Measurements from ENCODE around the gene CEP104. TPM values are rescaled to one million over a fixed set of nuclear protein-coding genes. Genes with fewer than 3 reads are reported as not detected.

Gene CEP104
- total RNA-seq, 3 donors from 2014 or later = 24.0 to 33.8 (median 30.5) TPM

DNA sequence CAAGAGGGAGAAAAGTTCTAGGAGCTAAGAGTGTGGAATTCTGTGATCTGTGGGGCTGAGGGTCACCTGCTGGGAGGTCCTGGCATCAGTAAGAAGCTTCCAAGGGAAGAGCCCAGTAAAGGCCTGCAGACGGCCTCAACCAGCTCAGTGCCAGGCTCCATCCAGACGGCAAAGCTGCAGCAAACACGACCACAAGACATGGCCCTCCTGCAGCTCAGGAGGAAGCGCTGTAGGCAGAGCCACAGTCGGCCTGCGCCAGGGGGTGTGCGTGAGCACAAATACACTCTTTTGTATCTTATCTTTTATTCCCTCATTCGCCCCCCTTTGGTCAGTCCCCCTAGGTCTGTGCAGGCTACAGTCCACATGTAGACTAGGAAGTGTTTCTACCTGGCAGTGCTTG is 29.7 kb upstream of the CEP104 start:
- Histone ChIP-seq H3K9me3 (no peaks in the 10 kb centered on the region), H3K4me1 (no peaks in the 10 kb centered on the region), H3K27ac (no peak overlapping the region), H3K27me3 (no peaks in the 10 kb centered on the region), H3K36me3 (no peaks in the 10 kb centered on the region), H3K4me3 (no peak overlapping the region)
- no peak for DNase-seq (ENCODE audit: low spot score in 2 of 2)
- intact Hi-C loops (cut with DNase I; ENCODE audit: low total_unique reads) = no loop called here
- TF ChIP-seq, protein P1, sequence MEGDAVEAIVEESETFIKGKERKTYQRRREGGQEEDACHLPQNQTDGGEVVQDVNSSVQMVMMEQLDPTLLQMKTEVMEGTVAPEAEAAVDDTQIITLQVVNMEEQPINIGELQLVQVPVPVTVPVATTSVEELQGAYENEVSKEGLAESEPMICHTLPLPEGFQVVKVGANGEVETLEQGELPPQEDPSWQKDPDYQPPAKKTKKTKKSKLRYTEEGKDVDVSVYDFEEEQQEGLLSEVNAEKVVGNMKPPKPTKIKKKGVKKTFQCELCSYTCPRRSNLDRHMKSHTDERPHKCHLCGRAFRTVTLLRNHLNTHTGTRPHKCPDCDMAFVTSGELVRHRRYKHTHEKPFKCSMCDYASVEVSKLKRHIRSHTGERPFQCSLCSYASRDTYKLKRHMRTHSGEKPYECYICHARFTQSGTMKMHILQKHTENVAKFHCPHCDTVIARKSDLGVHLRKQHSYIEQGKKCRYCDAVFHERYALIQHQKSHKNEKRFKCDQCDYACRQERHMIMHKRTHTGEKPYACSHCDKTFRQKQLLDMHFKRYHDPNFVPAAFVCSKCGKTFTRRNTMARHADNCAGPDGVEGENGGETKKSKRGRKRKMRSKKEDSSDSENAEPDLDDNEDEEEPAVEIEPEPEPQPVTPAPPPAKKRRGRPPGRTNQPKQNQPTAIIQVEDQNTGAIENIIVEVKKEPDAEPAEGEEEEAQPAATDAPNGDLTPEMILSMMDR (IDR thresholded peaks at IDR 0.05) = no peak
- no peak for TF ChIP-seq POLR2AphosphoS5 (IDR thresholded peaks at IDR 0.05)

DNA sequence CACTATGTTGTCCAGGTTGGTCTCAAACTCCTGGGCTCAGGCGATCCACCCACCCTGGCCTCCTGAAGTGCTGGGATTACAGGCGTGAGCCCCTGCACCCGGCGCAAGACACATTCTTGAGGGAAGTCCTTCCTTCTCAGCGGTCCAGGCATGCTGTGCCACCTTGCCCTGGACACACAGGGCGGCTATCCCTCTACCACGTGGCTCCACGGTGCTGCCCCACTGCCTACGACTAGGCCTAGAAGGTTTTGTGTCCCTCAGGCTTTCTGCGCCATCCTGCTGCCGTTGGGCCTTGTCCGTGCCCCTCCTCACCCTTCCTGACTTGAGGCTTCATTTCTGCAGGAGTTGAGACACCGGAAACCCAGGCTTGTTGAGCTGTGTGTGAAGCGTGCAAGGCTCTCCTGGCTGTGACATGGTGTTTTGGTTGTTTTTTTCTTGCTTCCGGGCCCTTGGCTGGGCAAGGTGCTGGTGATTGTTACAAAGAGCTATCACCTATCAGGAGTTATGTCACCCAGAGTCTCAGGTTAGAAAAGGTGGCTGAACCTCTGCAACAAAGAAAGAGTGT is 29.2 kb upstream of the CEP104 start:
- no peaks in the 10 kb centered on the region for H3K9me3 ChIP-seq
- no peaks in the 10 kb centered on the region for H3K4me1 ChIP-seq
- no peak overlapping the region for H3K27ac ChIP-seq
- TF ChIP-seq, protein P1 (IDR thresholded peaks at IDR 0.05) = no peak
- TF ChIP-seq POLR2AphosphoS5 (IDR thresholded peaks at IDR 0.05) = no peak
- TF ChIP-seq POLR2A (IDR thresholded peaks at IDR 0.05) = no peak
- DNase-seq (ENCODE audit: low spot score in 2 of 2) = no peak
- intact Hi-C loops (cut with DNase I; ENCODE audit: low total_unique reads) = no loop called here
- H3K36me3 ChIP-seq = no peaks in the 10 kb centered on the region
- H3K27me3 ChIP-seq = no peaks in the 10 kb centered on the region
- no peak overlapping the region for H3K4me3 ChIP-seq

DNA sequence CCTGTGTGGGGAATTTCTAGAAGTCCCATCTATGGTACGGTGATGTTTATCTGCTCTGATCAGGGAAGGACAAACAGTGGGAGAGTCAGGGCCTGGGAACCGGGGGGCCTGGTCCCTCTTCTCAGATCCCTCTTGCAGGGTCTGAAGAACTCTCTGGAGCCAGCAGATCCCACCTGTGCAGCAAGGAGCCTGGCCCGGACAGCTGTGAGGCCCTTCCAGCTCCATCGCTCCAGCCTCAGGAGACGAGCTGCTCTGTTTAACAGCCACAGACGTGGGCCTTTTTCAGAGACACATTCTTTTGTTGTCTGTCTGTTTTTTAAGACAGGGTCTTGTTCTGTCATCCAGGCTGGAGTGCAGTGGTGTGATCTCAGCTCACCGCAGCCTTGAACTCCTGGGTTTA is 28.6 kb upstream of the CEP104 start:
- H3K4me1 ChIP-seq = no peaks in the 10 kb centered on the region
- no peak overlapping the region for H3K4me3 ChIP-seq
- DNase-seq (ENCODE audit: low spot score in 2 of 2) = no peak
- intact Hi-C loops (cut with DNase I; ENCODE audit: low total_unique reads) = no loop called here
- TF ChIP-seq POLR2AphosphoS5 (IDR thresholded peaks at IDR 0.05) (no peak), POLR2A (IDR thresholded peaks at IDR 0.05) (no peak)
- TF ChIP-seq, protein P1 (IDR thresholded peaks at IDR 0.05) = no peak
- H3K27me3 ChIP-seq = no peaks in the 10 kb centered on the region
- no peaks in the 10 kb centered on the region for H3K9me3 ChIP-seq
- no peaks in the 10 kb centered on the region for H3K36me3 ChIP-seq
- no peak overlapping the region for H3K27ac ChIP-seq

DNA sequence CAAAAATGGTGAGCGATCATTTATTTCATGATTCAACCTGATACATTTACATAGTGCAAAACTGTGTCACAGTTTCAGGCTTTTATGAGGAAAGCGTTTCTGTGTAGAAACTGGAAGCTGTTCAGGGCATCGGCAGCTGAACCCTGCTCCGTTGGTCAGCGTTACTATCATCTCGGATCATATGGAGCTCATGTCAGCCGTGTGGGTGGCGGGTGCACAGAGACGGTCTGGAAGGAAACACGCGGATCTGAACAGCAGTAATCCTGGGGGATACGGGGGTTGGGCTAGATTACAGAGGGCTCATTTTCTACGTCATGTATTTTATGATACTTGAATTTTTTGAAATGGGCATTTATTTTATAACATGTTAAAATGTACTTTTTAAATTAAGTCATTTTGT is 28.0 kb upstream of the CEP104 start:
- TF ChIP-seq POLR2AphosphoS5 (IDR thresholded peaks at IDR 0.05) = no peak
- no peak for DNase-seq (ENCODE audit: low spot score in 2 of 2)
- H3K27ac ChIP-seq = no peak overlapping the region
- no peaks in the 10 kb centered on the region for H3K27me3 ChIP-seq
- H3K4me1 ChIP-seq = no peaks in the 10 kb centered on the region
- H3K36me3 ChIP-seq = no peaks in the 10 kb centered on the region
- no peak overlapping the region for H3K4me3 ChIP-seq
- intact Hi-C loops (cut with DNase I; ENCODE audit: low total_unique reads) = no loop called here
- H3K9me3 ChIP-seq = no peaks in the 10 kb centered on the region

DNA sequence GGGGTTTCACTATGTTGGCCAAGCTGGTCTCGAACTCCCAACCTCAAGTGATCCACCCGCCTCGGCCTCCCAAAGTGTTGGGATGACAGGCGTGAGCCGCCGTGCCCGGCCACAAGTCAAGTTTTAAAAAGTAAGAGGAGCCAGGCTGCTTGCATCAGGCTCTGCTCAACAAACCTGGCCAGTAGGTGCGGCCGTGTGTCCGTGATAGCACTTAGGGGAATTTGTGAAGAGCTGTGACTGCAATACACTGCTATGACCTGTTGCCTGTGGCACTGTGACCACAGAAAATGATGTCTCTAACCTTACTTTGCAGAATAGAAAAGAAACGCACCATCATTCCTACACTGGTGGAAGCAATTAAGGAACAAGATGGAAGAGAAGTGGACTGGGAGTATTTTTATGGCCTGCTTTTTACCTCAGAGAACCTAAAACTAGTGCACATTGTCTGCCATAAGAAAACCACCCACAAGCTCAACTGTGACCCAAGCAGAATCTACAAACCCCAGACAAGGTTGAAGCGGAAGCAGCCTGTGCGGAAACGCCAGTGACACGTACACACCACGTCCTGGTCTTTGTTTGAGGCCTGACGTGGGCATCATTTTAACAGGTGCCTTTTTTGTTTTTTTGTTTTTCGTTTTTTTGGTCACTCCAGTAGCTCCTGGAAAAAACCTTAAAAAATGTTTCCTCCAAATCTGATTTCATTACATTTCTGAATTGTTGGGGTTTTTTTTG is 26.3 kb upstream of the CEP104 start:
- H3K9me3 ChIP-seq = peaks cover 7 to 12% of the 10 kb centered on the region in 2 donors
- DNase-seq (ENCODE audit: low spot score in 2 of 2) = no peak
- H3K36me3 ChIP-seq = peaks cover 8% of the 10 kb centered on the region
- intact Hi-C loops (cut with DNase I; ENCODE audit: low total_unique reads) = no loop called here
- H3K27ac ChIP-seq = no peak overlapping the region
- no peak overlapping the region for H3K4me3 ChIP-seq
- TF ChIP-seq POLR2AphosphoS5 (IDR thresholded peaks at IDR 0.05) (no peak), POLR2A (IDR thresholded peaks at IDR 0.05) (no peak)
- TF ChIP-seq, protein P1 (IDR thresholded peaks at IDR 0.05) = no peak
- no peaks in the 10 kb centered on the region for H3K27me3 ChIP-seq
- H3K4me1 ChIP-seq = no peaks in the 10 kb centered on the region
